Fibroblast of the conjunctiva (primary cell): Measurements from ENCODE around the gene DCLK3.

Experiments used
- DNase-seq: peaks from one replicate; pipeline ENCODE4 v3.0.0-alpha.2; 2010; ENCODE audit warnings: low read depth

The DCLK3 gene

DNA sequence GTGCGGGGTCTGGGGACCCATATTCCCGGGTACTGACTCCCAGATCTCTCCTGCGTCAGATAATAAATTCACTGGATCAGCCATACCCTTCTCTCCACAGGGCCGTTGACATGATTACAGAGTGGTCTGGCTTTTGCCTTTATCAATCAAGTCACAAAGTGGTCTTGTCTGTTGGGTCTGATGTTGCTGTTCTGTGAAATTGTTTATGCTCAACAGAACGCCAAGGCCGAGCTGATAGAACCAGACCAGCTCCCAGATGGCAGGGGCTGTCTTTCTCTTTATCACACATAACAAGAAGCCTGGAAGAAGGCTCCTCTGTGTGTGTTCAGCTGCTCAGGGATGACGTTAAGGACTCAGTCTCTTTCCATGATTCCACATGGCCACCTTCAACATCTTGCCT, 751 bp upstream of the DCLK3 start:
- no peak for DNase-seq

DNA sequence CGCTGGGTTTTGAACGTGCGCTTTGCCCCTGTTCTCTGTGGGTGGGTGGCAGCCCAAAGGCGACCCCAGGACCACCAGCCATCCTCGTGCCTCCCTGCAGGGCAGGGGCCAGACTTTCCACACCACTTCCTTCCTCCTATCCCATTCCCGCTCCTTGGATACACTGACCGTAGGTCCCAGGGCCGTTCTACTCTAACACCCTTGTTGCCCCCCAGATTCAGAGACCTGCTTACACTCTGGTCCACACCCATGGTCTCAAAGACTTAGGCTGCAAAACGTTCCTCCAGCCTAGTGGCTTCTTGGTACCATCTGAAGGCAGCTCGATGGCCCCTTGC, 318 bp upstream of the DCLK3 start:
- DNase-seq, result no peak

DNA sequence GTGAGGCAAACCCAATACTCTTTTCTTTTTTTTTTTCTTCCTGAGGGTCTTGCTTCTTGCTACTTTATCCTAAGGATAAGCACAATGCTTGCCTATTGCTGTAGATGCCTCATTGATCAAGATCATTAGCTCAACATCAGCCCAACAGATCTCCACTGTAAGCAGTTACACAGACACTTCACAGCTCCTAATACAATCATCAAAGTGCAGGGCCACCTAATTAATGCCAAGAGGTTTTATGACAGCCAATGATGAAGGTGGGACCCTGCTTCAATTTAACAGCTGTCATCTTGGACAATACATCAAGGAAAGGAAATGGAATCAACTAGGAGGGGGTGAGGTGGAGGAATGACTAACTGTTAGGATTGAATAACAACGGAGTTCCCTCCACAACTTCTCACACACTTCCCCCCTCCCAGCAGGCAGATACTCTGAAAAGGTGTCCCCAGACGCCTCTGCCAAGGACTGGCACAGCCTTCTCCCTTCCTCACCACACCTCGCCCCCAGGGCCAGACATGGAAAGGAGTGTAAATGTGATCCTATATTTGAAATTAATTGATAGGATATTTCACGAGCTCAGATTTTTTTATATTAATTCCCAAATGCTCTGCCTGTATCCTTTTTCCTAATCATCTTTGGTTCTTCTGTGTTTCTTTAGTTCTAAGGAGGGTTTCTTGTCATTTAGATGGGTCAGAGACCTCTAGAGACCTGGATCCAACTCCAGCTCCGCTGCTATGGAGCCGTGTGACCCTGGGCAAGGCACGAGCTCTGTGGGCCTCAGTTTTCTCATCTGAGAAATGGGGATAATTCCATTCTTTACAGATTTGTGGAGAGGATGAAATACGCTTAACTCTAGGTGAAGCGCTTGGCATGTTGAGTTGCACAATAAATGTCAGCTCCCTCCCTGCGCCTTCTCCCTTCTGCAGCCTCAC, 1.2 kb downstream of the DCLK3 start:
- no peak for DNase-seq

DNA sequence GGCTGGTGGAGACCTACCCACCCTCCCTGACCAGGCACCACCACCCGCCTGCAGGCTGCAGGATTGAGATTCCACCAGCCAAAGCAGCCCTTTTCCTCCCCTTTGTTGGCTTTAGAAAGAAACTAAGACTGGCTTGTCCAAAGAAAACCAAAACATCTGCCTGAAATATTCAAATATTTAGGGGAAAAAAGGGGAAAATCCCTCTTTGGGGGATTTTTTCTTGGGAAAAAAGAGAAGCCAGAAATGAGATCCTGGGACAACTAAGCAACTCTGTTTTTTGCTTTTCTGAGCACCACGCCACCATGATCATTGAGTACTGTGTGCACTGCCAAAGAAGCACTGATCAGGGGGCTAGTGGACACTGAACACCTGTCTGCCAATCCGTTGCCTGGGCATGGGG, 2.6 kb downstream of the DCLK3 start:
- no peak for DNase-seq

DNA sequence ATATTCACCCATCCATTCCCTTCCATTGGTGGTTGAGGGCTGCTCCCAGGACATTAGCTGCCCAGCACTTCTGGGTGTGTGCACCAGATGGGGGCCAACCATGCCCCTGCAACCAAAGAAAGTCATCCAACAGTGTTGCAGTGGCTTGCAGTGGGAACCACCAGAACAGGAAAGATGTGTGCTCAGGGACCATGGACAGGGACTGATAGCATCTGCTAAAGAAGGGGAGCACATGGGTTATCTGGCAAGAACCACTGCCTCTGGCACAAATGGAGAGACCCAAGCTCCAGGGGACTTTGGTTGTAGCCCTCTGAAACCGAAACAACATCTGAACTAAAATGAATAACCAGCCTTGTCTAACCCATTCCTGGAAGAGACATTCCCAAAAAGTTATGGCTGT, 8.1 kb downstream of the DCLK3 start:
- no peak for DNase-seq

DNA sequence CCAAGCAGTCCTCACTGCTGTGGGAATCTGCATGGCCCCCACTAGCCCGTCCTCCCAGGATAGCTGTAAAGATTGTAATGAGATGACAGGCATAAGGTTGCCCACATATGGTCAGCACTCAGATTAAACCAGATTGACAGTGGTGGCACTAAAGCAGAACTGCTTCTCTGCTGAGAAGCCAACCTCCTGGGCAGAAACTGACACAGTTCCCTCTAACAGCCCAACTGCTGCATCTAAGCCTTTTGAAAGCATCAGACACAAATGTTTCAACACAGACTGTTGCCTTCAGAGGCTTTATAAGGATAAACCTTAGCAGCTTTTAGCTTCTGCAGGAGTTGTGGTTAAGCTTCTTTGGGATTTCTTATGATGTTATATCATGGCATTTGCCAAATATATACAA, 13.0 kb downstream of the DCLK3 start:
- DNase-seq, result no peak

DNA sequence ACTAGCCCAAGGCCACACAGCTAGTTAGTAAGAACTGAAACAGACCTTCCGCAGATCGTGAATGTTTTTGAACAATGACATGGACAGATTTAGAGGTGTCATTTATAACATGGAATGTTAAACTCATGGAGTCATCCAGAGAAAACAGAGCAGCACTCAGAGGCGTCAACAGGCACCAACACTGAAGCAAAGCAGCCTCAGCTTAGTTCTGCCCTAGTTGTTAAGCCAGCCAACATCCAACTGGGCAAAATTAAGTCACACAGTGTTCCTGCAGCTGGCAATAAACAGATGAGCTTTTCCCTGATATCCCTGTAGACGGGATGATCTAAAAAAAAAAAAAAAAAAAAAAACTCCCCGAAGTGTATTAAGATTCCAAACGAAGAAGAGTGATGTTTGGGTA, 13.6 kb downstream of the DCLK3 start:
- no peak for DNase-seq

DNA sequence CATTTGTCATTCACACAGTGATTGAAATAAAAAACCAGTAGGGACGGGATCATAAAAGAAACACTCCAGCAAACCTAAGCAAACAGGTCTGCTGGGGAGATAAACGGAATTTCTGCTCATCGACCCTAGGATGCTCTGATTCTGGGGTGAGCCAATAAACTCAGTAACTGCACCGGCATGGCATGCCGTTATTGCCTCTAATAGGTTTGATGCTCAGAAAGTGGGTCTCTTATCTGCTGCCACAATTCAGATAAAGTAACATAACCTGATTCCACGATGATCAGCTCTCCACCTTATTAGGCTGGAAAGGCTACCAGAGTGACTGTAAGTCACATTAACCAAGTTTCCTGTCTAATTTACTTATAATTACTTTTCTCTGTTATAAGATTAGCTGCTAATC, 19.6 kb downstream of the DCLK3 start:
- no peak for DNase-seq

DNA sequence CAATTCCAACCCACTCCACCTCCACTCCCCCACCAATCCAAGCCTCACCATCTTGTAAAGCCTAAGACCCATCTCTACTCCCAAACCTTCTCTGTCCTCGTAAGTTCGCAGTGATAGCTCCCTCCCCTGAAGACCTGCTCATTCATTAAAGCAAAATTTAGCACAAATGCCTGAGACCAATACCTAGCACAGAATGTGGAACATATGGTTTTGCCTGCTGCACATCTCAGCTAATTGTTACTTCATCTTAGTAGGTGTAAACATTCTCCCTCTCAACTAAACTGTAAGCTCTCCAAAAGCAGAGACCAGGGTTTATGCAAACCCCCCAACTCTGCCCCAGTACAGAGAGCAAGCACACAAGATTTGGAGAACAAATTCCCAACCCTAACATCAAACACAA, 20.5 kb downstream of the DCLK3 start:
- no peak for DNase-seq

DNA sequence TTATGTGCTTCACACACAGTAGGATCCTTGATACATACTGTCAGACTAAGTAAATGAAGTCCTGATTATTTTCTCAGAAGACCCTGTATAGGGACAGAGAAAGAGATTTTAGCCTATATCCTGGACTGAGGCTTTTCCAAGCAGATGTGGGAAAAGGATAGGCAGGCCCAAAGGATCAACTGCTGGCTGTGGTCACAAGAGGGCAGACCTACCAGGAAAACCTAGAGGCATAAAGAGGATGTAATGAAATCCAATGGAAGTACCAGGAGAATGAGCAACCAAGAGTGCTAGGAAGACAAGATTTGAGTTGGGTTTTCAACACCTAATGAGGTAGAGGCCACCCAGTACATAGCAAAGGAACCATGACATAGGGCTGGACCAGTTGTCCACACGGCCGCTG, 23.1 kb downstream of the DCLK3 start:
- no peak for DNase-seq

DNA sequence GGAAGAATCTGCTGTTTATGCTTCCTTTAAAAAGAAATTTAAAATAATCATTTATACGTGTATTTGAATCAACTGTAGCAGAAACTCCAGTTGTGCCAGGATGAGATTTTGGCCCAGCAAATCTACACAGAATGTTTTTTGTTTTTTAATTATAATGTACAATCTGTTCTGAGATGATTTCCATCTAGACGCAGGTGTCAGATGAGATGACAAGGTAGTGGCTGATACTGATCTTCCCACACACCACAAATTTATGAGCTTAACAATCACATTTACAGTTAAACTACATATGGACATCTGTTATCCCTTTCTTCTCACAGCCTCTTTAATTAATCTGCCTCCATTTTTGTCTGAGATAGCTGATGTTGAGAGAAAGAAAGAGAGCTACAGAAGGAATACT, 23.6 kb downstream of the DCLK3 start:
- DNase-seq, result no peak

DNA sequence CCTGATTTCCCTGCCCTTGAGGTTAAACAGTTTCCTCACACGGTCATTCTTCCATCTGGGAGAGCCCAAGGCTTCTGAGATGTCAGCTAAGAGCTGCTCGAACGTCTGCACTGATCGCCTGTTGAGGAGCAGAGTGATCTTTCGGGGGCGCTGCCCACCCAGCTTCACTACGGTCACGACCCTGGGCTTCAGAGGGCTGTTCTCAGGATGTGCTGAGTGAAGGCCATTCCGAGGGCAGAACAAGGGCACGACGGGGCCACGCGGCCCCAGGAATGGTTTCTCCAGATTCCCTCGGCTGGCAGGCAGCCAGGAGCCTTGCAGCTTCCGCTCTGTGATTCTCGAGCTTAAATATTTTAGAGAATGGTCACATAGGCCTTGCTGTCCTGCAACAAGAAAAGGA, 25.7 kb downstream of the DCLK3 start:
- no peak for DNase-seq

DNA sequence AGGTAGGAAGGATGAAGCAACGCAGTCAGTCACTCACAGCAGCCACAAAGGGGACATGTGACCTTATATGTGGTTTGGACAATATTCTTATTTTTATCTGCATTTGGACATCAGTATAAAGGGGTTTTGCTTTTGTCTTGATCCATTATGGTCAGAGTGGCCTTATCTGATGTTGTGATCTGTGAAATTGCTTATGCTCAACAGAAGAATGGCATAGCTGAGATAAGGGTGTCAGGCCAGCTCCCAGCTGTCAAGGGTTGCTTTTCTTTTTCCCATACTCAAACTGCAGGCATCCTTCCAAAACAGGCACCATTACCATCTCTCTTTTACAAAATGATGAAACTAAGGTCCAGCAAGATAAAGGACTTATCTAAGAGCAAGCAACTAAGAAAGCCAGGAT, 28.1 kb downstream of the DCLK3 start:
- DNase-seq, result no peak

DNA sequence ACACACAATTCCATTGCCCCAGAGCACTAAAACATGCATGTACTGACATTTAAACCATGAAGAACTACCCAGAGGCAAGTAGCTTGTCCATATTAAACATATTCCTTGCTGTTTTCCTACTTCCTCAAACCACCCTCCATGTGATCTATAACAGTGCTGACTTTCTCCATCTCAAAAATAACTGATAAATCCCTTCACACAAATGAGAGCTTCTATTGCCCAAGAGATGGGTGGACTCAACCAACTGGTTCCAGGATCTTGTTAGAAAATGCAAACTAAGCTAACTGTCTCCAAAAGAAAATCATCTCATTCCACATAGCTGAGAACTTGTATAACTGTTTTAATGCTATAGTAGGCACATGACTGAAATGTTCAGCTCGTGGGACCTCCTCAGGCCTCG, 29.6 kb downstream of the DCLK3 start:
- no peak for DNase-seq

DNA sequence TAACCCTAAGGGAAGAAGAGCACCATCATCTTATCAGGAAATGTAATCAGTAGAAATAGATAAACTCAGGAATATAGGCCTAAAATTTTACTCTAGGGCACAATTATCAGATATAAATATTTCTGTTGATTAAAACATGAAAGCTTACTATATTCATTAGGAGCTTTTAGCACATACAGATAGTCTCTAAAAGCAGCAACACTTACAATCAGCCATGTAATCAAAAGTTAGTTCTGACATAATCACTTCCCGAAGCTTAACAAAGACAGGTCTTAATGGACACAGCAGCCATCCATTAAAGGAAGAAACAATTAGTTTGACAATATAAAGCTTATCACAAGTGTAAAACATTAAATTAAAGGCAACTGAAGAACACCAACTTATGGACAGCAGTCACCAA, 30.6 kb downstream of the DCLK3 start:
- no peak for DNase-seq

DNA sequence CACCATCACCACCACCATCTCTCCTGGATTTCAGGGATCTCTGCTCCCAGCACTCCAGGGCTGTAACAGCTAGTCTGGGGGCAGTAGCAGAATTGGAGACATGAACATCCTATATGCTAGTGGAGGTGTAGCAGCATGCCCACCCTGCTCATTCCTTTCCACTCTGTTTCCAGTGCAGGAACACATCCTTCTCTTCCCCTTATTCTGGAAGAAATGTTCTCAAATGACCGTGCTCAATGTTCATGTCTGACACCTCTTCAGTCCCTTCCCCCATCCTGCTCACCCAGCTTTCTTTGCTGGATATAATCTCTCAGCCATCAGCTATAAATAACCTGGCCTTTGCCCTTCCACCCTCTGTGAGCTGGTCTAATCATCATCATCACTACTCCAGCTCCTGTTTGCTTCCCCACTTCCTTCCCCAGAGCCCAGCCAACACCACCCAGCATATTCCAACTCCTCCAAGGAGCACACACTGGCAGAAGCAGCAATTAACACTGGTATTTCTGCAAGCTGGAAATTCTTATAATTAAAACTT, 31.1 kb downstream of the DCLK3 start:
- no peak for DNase-seq

DNA sequence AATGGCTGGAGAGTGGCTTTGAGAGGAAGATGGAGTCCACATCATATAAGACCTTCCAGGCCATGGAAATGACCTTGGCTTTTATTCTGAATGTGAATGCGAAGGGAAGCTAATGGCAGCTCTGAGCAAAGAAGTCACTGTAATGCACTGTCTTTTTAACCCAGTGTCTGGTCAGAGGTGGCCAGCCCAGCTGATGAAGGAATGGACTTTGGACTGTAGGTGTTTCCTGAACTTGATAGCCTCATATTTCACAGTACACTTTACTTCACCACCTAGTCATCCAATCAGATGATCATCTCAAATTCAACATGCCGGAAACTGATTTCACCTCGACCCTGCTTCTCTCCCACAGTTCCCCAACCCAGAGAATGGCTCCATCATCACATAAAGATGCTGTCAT, 33.4 kb downstream of the DCLK3 start:
- no peak for DNase-seq

DNA sequence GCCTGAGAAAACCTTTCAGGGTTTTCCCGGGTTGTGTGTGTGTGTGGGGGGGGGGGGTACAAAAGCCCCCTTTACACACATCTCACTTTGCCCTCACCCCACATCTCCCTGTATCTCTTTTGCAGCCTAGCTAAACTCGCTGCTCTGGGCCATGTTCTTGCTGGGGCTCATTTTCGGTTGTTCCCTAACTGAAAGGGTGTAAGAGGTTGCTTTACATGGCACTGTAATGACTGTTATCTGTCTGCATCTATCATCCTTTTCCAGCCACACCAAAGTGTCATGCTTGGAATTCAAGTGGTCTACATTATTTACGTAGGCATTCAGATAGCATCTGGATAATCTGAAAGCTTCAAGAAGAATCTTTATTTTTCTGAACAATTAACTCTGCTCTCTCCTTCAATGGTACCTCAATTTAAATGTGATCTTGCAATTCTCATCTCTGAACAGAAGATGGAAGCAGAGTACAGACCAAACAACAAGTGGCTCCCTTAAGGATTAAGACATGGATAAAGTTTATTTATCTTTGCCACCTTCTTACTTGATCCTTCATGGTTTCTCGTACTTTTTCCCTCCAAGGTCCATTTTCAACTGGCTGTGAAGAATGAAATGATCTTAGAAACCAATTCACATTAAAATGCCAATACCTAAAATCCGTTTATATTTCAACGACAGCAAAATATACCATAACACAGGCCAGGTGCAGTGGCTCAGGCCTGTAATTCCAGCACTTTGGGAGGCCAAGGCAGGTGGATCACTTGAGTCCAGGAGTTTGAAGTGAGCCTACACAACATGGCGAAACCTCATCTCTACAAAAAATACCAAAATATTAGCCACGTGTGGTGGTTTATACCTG, 34.9 kb downstream of the DCLK3 start:
- peak; percentile 48 for DNase-seq

DNA sequence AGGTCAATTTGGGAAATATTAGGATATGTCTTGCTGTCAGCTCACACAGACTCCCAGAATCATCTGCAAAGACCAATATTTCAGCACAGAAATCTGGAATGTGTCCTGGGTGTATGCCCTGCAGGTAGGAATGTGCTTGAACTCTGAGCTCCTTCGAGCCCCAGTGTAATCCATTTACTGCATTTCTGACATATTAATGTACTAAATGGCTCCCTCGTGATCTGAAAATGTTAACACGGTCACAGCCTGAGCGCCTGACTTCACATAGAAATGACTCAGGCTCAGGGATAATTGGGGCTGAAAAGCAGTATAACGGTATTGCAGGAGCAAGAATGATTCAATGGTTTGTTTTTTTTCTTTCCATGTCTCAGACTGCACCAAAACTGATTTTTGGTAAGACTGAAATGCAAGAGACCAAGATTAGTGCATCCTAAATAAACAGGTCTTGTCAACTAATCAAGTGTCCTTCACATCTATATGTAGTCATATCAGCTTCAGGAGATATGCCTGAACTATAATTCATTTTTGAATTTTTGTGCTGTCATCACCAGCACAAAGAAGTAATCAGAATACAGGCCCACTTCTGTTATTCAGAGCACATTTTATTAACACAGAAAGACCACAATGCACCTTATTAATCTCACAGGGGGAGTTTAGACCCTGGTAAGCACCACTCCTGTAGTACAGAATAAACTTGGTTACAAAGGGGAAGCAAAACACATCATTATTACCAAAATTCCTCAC, 49.8 kb downstream of the DCLK3 start:
- DNase-seq, result no peak

DNA sequence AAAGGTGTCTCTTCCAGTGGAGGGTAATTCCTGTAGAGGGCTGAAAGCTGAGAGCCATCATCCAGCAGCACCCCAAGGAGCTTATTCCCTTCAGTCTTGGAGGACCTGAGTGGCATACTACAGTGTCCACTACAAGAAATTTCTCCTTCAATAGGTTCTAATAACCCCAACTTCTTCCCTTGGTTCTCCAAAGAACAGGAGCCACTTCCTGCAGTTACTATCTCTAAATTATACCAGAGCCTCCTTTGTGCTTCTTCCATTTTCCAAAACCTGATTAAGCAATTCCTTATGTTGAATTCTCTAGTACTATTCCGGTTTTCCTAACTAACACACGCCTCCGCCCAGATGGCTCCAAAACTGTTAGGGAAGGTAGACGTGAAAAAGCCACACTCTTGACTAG, 50.4 kb downstream of the DCLK3 start:
- DNase-seq, result no peak

DNA sequence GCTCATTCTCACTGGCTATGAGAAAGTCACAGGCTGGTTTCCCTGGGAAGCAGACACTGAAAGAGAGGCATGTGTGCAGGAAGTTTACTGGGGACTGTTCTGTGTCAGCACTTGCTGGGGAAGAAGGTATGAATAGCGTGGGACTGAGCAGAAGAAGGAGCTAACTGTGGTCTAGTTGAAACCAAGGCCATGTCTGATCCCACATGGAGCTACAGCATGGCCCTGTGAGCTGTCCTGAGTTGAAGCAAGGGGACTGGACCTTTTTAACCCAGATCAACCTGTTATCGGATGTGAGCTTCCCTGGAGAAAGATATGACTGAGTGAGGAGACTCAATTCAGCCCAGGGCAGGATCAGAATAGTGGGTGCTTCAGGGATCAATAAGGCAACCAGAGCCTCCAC, 53.7 kb downstream of the DCLK3 start:
- DNase-seq, result no peak

DNA sequence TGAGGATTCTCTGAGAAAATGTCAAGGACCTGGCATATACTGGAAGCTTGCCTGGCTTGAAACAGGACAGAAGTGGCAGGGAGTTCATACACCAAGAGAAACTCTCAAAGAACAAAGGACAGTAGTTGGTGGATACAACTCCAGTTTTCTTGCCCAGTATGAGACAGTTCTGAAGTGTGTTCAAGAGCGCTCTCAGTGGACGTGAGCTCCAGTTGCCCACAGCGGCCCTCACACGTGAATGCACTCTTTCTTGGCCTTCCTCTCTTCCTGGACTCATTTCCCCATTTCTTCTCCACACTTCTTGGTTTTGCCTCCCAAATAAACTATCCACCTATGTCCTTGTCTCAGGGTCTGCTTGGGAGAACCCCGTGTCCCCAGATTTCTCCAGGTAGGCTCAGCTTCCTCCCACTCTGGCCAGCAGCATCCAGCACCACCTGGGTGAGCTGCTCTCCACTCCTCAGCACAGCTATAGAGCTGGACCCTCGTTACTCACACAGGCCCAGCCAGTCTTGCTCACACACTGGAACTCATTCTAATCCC, 54.5 kb downstream of the DCLK3 start:
- DNase-seq, result no peak
